SKM-1 treated with dmso at 0.1 percent for 144 hours (cell line): ENCODE data around the gene ZSCAN31.
"Not testable (repeated sequence)": the region's sequence is repeated elsewhere in the genome, so short reads cannot be mapped to it uniquely, and the experiment has no call there.

ENCODE experiments used
- DNase-seq: peaks from one replicate; lab custom pipeline; 2025; ENCODE audit not compliant: unreplicated experiment; lab: John Stamatoyannopoulos, UW

The ZSCAN31 gene

DNA sequence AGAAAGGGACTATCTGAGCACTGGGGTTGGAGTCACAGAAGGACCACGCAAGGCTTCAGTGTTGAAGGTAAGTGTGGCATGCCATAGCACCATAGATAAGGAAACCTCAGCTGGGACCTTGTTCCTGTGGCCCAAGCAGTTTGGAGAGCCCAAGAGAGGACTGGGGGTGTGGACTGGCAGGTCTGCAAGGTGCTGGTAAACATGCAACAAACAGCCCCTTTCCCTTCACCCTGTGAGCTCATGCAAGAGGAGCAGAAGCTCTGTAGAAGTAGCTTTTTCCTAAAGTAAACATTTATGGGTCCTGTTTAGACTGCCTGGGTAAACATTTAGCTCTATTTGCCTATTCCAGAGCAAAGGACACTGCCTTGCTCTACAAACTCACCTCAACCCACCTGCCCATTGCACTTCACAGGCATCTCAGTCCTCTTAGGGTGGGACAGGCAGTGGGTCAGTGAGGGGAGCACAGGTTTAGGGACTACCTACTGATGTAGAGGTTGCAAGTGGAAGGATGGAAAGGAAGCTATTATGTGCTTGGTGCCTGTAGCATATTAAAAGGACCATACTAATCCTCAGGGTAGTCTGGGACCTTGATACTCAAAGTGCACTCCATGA, 12.0 kb downstream of the ZSCAN31 start:
- DNase-seq = no peak

DNA sequence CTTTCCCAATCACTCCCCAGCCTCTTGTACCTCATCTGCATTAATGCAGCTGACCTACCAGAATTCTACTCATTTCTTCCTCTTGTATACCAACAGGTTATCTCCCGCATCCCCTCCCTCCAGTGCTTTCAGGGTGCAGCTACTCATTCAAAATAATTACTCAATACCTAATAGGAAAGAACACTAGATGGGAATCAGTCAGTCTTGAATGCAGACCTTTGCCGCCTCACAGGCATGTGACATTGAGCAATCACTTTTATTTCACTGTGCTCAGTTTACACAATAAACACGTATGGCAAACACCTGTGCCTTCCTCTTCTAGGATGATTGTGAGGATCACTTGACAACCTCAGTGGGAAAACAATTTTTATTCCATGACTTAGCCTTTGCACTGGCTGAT, 13.3 kb downstream of the ZSCAN31 start:
- DNase-seq = no peak

DNA sequence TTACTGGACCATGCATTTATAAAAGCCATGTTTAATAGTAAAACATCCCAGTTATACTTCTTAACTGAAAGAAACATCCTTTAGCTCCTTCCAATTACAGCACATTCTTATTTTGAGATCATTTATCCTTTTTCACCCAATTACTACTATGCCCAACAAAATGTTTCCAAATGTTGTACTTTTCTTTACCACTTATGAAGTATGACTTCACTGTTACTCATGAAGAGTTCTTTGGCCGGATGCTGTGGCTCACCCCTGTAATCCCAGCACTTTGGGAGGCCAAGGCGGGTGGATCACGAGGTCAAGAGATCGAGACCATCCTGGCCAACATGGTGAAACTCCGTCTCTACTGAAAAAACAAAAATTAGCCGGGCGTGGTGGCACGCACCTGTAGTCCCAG, 18.1 kb downstream of the ZSCAN31 start:
- DNase-seq = not testable (repeated sequence)

DNA sequence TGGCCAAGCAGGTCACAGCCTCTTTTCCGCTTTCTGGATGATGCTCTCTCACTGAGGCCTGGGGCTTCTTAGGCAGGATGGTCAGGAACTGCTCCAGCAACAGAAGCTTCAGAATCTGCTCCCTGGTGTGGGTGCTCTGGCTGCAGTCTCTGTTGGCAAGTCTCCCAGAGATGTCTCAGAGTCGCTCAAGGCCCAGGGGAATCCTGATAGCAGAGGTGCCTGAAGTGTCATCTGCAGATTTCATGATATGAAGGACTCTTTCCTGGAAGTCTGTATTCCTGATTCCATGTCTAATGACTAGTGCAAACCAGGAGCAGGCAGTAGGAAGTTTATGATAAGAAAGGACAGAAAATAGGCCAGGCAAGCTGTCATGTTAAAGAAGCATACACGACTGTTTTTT, 20.3 kb downstream of the ZSCAN31 start:
- no peak for DNase-seq

DNA sequence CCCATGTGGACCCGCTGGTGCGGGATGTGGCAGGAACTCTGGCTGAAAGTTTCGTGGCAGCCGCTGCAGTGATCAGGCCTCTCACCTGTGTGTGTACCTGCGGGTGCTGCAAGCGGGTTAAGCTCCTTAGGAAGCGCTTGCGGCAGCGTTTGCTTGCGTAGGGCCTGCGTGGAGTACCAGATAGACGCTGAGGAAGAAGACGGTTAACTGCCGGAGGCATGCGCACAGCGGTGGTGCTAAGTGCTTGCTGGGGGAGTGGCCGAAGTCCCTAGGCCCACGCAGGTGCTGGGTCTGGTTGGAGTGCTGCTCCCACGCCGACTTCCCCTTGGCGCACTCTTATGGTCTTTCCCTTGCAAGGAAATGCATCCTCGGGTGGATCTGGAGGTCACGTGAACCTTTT, 23.0 kb downstream of the ZSCAN31 start:
- DNase-seq = no peak

DNA sequence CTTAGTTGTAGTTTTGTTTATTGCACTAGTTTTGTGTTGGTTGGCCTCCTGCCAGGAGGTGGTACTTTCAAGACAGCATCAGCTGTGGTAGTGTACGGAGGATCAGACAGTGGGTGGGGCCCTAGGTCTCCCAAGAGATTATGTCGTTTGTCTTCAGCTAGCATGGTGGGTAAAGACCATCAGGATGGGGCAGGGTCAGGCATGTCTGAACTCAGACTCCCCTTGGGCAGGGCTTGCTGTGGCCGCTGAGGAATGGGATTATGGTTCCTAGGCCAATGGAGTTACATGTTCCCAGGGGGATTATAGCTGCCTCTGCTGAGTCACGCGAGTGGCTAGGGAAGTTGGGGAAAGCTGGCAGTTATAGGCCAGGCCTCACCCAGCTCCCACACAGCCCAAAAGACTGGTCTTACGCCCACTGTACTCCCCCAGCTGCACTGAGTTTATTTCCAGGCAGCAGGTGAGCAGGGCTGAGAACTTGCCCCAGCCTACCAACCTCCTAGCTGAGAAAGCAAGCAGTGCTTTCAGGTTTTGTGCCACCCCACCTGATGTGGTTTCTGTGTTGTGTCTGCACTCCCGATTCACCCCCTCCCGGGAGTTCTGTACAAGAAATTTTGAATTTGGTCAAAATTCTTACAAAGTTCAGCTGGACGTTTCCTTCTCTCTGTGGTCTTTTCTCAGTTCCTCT, 24.7 kb downstream of the ZSCAN31 start:
- no peak for DNase-seq

DNA sequence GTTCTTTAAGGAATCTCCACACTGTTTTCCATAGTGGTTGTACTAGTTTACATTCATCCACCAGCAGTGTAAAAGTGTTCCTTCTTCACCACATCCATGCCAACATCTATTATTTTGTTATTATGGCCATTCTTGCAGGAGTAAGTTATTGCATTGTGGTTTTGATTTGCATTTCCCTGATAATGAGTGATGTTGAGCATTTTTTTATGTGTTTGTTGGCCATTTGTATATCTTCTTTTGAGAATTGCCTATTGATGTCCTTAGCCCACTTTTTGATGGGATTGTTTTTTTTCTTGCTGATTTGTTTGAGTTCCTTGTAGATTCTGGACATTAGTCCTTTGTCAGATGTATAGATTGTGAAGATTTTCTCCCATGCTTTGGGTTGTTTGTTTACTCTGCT, 29.6 kb downstream of the ZSCAN31 start:
- DNase-seq = not testable (repeated sequence)

DNA sequence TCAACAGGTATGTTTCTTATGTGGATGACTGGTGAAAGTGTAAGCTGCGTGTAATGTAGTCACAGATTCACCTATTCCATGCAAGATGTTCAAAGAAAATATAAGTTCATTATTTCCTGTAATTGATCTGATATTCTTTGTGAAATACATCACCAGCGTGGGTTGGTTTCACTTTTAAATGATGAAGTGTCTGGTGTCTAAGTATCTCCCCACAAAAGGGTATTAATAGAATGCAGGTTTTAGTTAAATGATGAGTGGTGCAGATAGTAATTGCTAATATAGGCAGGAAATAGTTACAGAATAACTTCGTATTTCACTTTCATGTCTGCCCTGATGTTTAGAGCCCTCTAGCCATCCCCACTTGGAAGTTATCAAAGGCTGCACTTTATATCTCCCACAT, 32.4 kb downstream of the ZSCAN31 start:
- no peak for DNase-seq

DNA sequence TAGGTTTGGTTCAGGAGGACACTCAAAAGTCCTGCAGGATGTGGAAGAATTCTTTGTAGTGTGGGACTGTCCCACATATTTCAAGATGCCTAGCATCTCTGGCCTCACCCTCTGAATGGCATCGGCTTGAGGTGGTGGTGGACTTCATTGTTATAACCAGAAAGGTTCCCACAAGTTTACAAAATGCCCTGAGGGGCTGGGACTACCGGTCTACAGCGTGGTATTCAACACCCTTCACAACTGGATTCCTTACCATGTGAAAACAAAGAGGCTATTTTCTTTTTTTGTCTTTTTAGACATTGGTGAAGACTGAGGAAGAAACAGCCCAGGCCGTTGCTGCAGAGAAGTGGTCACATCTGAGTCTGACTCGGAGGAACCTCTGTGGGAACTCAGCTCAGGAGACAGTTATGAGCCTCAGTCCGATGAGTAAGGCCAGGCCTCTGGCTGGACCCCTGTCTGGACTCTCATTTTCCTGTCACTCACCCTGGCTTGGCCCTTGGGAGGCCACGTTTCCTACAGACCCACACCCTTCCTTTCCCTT, 39.4 kb downstream of the ZSCAN31 start:
- DNase-seq = no peak

DNA sequence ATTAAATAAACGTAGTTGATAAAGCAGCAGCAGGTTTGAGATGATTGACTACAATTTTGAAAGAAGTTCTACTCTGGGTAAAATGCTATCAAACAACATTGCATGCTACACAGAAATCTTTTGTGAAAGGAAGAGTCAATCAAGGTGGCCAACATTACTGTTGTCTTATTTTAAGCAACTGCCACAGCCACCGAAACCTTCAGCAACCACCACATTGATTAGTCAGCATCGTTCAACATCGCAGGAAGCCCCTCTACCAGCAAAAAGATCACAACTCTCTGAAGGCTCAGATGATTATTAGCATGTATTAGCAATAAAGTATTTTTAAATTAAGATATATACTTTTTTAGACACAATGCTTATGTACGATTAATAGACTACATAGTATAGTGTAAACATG, 40.6 kb downstream of the ZSCAN31 start:
- DNase-seq = no peak

DNA sequence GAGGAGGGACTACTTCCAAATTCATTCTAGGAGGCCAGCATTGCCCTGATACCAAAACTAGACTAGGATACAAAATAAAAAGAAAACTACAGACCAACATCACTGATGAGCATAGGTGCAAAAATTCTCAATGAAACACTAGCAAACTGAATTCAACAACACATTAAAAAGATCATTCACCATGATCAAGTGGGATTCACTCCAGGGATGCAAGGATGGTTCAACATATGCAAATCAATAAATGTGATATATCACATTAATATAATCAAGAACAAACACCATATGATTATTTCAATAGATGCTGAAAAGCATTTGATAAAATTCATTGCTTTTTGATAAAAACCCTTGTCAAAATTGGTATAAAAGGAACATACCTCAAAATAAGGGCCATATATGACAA, 44.4 kb downstream of the ZSCAN31 start:
- DNase-seq = no peak

DNA sequence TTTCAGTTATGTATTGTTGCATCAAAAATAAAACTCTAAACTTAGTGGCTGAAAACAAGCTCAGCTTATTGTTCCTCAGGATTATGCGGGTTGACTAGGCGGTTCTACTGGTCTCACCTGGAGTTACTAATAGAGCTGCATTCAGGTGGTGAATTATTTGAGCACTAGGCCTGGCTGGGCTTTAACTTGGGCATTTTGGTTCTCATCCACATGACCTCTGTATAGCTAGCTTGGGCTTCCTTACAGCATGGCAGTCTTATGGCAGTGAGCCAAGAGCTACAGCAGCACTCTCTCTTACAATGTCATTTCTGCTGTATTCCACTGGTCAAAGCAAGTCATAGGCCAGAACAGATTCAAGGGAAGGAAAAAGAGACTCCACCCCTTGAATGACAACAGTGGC, 53.0 kb downstream of the ZSCAN31 start:
- no peak for DNase-seq

DNA sequence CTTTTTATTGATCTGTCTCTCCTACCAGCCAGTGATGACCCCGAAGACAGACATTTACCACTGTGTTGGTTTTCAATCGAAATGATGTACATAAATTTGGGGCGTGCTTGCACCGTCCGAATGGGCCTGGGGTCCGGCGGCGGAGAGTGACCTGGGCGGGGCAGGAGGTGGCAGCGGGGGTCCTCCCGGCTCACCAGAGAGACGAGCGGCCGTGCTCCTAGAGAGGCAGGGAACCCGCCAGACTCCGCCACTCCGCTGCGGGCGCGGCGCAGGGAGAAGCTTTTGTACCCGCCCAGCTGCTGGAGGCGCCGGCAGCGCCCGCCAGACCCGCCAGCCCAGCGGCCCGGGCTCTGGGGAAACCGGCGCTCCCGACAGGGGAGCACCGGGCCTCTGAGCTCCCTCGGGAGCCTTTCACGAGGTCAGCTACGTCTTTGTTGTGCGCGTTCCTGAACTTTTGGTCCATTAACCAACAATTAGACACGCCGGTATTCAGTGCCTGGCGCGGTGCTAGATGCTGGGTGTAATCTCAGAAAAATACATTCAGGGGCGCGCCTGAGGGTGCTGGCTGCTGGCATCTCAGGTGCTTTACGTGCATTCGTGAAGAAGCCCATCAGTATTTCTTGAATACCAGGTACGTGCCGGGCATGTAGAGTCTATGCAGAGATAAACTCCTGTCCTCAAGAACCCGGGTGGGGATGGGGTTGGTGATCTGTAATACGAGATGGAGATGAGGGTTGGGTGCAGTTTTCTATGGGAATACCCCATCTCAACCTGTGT, 54.5 kb downstream of the ZSCAN31 start, which contains the start of gene PGBD1:
TSS of gene PGBD1 (plus strand) at position 285 of the 777 bp plus-strand sequence. CDS start 2,242 bp downstream, outside the sequence.
- peak; percentile 7 for DNase-seq

DNA sequence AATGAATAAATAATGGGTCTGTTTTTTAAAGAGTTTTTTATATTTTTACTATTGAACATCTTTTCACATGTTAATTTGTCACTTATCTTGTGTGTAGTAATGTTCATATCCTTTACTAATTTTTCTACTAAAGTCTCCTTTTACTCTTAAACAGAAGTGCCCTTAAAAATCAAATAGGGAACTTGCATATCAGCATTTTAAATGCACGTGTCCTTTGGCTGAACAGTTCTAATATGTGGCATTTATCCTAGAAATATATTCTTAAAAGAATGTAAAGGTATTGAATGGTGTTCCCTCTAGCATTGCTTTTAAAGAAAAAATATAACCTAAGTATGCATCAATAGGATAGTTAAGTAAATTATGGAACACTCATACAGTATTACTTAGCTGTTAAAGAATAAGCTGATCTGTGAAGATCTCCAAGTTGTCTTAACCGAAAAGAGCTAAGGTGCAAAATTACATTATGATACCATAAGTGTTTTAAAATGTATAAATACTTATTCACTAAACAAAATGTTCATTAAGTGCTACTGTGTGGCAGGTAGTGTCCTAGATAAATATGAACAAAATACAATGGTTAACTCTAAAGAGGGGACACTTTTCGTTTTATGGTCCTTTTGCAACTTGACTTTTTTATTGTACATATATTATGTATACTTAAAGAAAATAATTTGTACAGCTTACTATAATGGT, 55.2 kb downstream of the ZSCAN31 start:
- DNase-seq = no peak

DNA sequence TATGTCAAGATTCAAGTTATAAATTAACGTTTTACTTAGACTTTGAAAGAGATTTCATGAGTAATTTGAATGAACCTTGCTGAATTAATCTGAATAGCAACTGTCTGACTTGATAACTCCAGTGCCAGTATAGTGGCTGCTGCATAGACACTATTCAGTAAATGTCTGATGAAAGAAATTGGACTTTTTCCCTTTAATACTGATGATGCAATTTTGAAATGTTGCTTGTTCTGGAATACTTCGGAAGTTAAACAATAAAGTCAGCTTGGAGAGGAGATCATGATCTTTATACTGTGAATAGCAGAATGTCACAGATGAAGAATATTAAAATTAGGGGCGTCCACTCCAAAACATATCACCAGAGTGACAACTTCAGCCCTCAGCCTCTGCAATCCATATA, 58.2 kb downstream of the ZSCAN31 start:
- DNase-seq = no peak

DNA sequence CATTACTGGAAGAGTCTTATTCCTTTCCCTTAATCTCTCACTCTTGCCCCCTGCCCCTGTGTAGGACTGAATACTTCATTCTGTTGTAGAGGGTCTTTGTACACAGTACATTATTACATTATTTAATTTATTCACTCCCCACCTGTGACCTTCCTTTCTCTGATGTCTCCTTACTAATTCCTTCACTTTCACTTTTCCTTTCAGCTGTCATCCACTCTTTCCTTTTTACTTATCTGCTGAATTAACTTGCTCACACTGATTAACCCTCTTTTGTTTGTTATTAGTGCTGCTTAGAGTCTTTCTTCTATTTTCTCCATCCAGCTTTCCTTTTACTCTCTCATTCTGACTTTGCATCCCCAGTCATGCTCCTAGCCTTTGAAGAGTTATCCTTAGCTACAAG, 61.1 kb downstream of the ZSCAN31 start:
- no peak for DNase-seq
